ENCODE data around the gene MAP3K2.
A peak's percentile ranks its signal among the peaks of the same experiment; 100 is the strongest.

The MAP3K2 gene

GRCh38 chr2:127256866-127257265 is 130.9 kb downstream of the MAP3K2 start:
- H4K91ac ChIP-seq (ENCODE audit: low read depth, low read length, poor library complexity) = no peak overlapping the region
- no peak overlapping the region for H3K4me3 ChIP-seq (ENCODE audit: low read length in 2 of 2)
- no CpG with 5 or more reads among the region's 8 CpGs for WGBS, 2 donors (ENCODE audit: extremely low coverage in 2 of 2, insufficient read length in 2 of 2, insufficient replicate concordance in 1 of 2)
- H2AFZ ChIP-seq (ENCODE audit: low read length) = no peak overlapping the region
- peaks cover 10% of the 10 kb centered on the region in 2 donors for H3K4me1 ChIP-seq (ENCODE audit: control insufficient read depth in 2 of 2, insufficient read depth in 1 of 2, low read depth in 1 of 2, low read length in 2 of 2)
- no peak for DNase-seq (ENCODE audit: low spot score)
- no peak overlapping the region for H3K27ac ChIP-seq (replicated peaks; ENCODE audit: low read length)
- no peak overlapping the region for H3K18ac ChIP-seq (ENCODE audit: low read length)
- H4K8ac ChIP-seq (ENCODE audit: low read depth, low read length) = no peak overlapping the region
- H2BK120ac ChIP-seq (ENCODE audit: low read depth, low read length) = no peak overlapping the region
- H3K4ac ChIP-seq (ENCODE audit: low read length) = no peak overlapping the region
- no peak overlapping the region for H3K23ac ChIP-seq (ENCODE audit: low read depth, low read length, poor library complexity)
- no peak overlapping the region for H3K9ac ChIP-seq (ENCODE audit: low read depth, low read length, poor library complexity)
- H3K9me3 ChIP-seq (replicated peaks in 1 of 2; ENCODE audit: control insufficient read depth in 2 of 2, insufficient read depth in 1 of 2, low read depth in 1 of 2, low read length in 2 of 2) = no peaks in the 10 kb centered on the region
- no peak overlapping the region for H2BK12ac ChIP-seq (ENCODE audit: low read length)
- H3K36me3 ChIP-seq (replicated peaks in 1 of 2; ENCODE audit: control insufficient read depth in 2 of 2, insufficient read depth in 2 of 2, low read length in 2 of 2) = peaks cover 33 to 58% of the 10 kb centered on the region in 2 donors
- H2AK5ac ChIP-seq (ENCODE audit: low read depth, low read length) = no peak overlapping the region
- H3K4me2 ChIP-seq (ENCODE audit: insufficient read depth, low read length, poor library complexity, severe bottlenecking) = no peak overlapping the region
- no peak overlapping the region for H3K14ac ChIP-seq (ENCODE audit: low read length)
- H3K27me3 ChIP-seq (ENCODE audit: control insufficient read depth in 3 of 3, insufficient read depth in 3 of 3, low read depth in 1 of 3, low read length in 3 of 3) = no peaks in the 10 kb centered on the region
- H3K79me1 ChIP-seq (ENCODE audit: low read depth, low read length) = no peaks in the 10 kb centered on the region
- H2BK15ac ChIP-seq (ENCODE audit: low read length) = no peak overlapping the region
- H2BK5ac ChIP-seq (ENCODE audit: low read length) = no peak overlapping the region

- no peak overlapping the region for H2AFZ ChIP-seq (ENCODE audit: low read length)
- H2BK15ac ChIP-seq (ENCODE audit: low read length) = no peak overlapping the region
- DNase-seq (ENCODE audit: low spot score) = no peak
- no peaks in the 10 kb centered on the region for H3K9me3 ChIP-seq (replicated peaks in 1 of 2; ENCODE audit: control insufficient read depth in 2 of 2, insufficient read depth in 1 of 2, low read depth in 1 of 2, low read length in 2 of 2)
- no peak overlapping the region for H3K9ac ChIP-seq (ENCODE audit: low read depth, low read length, poor library complexity)
- H4K91ac ChIP-seq (ENCODE audit: low read depth, low read length, poor library complexity) = no peak overlapping the region
- no peak overlapping the region for H2AK5ac ChIP-seq (ENCODE audit: low read depth, low read length)
- no peaks in the 10 kb centered on the region for H3K27me3 ChIP-seq (ENCODE audit: control insufficient read depth in 3 of 3, insufficient read depth in 3 of 3, low read depth in 1 of 3, low read length in 3 of 3)
- no peak overlapping the region for H3K23ac ChIP-seq (ENCODE audit: low read depth, low read length, poor library complexity)
- H4K8ac ChIP-seq (ENCODE audit: low read depth, low read length) = no peak overlapping the region
- H2BK120ac ChIP-seq (ENCODE audit: low read depth, low read length) = no peak overlapping the region
- H2BK5ac ChIP-seq (ENCODE audit: low read length) = no peak overlapping the region
- no CpG with 5 or more reads among the region's 3 CpGs for WGBS, 2 donors (ENCODE audit: extremely low coverage in 2 of 2, insufficient read length in 2 of 2, insufficient replicate concordance in 1 of 2)
- H3K79me1 ChIP-seq (ENCODE audit: low read depth, low read length) = no peaks in the 10 kb centered on the region
- H3K4me3 ChIP-seq (ENCODE audit: low read length in 2 of 2) = no peak overlapping the region
- no peak overlapping the region for H3K14ac ChIP-seq (ENCODE audit: low read length)
- no peak overlapping the region for H3K18ac ChIP-seq (ENCODE audit: low read length)
- H3K4ac ChIP-seq (ENCODE audit: low read length) = no peak overlapping the region
- H3K4me2 ChIP-seq (ENCODE audit: insufficient read depth, low read length, poor library complexity, severe bottlenecking) = no peak overlapping the region
- peaks cover 10% of the 10 kb centered on the region in 2 donors for H3K4me1 ChIP-seq (ENCODE audit: control insufficient read depth in 2 of 2, insufficient read depth in 1 of 2, low read depth in 1 of 2, low read length in 2 of 2)
- peaks cover 31 to 53% of the 10 kb centered on the region in 2 donors for H3K36me3 ChIP-seq (replicated peaks in 1 of 2; ENCODE audit: control insufficient read depth in 2 of 2, insufficient read depth in 2 of 2, low read length in 2 of 2)
- no peak overlapping the region for H3K27ac ChIP-seq (replicated peaks; ENCODE audit: low read length)
- H2BK12ac ChIP-seq (ENCODE audit: low read length) = no peak overlapping the region
Measured at GRCh38 chr2:127256381-127256780, 131.4 kb downstream of the MAP3K2 start.

- no peak overlapping the region for H3K4me3 ChIP-seq (ENCODE audit: low read length in 2 of 2)
- no peak overlapping the region for H3K27ac ChIP-seq (replicated peaks; ENCODE audit: low read length)
- peaks cover 25 to 46% of the 10 kb centered on the region in 2 donors for H3K36me3 ChIP-seq (replicated peaks in 1 of 2; ENCODE audit: control insufficient read depth in 2 of 2, insufficient read depth in 2 of 2, low read length in 2 of 2)
- no peak overlapping the region for H2BK15ac ChIP-seq (ENCODE audit: low read length)
- no peak overlapping the region for H3K9ac ChIP-seq (ENCODE audit: low read depth, low read length, poor library complexity)
- no peak overlapping the region for H3K4me2 ChIP-seq (ENCODE audit: insufficient read depth, low read length, poor library complexity, severe bottlenecking)
- no peaks in the 10 kb centered on the region for H3K9me3 ChIP-seq (replicated peaks in 1 of 2; ENCODE audit: control insufficient read depth in 2 of 2, insufficient read depth in 1 of 2, low read depth in 1 of 2, low read length in 2 of 2)
- H2AK5ac ChIP-seq (ENCODE audit: low read depth, low read length) = no peak overlapping the region
- H3K4ac ChIP-seq (ENCODE audit: low read length) = peak overlapping the region; percentile 32
- H3K79me1 ChIP-seq (ENCODE audit: low read depth, low read length) = no peaks in the 10 kb centered on the region
- no peak overlapping the region for H2BK120ac ChIP-seq (ENCODE audit: low read depth, low read length)
- peak overlapping the region; percentile 32 for H3K14ac ChIP-seq (ENCODE audit: low read length)
- H2BK5ac ChIP-seq (ENCODE audit: low read length) = no peak overlapping the region
- no peak overlapping the region for H3K23ac ChIP-seq (ENCODE audit: low read depth, low read length, poor library complexity)
- peak overlapping the region; percentile 17 for H4K8ac ChIP-seq (ENCODE audit: low read depth, low read length)
- no peak overlapping the region for H2AFZ ChIP-seq (ENCODE audit: low read length)
- H3K27me3 ChIP-seq (ENCODE audit: control insufficient read depth in 3 of 3, insufficient read depth in 3 of 3, low read depth in 1 of 3, low read length in 3 of 3) = no peaks in the 10 kb centered on the region
- peaks cover 10% of the 10 kb centered on the region in 2 donors for H3K4me1 ChIP-seq (ENCODE audit: control insufficient read depth in 2 of 2, insufficient read depth in 1 of 2, low read depth in 1 of 2, low read length in 2 of 2)
- H2BK12ac ChIP-seq (ENCODE audit: low read length) = peak overlapping the region; percentile 88
- no peak for DNase-seq (ENCODE audit: low spot score)
- WGBS, 2 donors (ENCODE audit: extremely low coverage in 2 of 2, insufficient read length in 2 of 2, insufficient replicate concordance in 1 of 2) = no CpG with 5 or more reads among the region's 6 CpGs
- no peak overlapping the region for H4K91ac ChIP-seq (ENCODE audit: low read depth, low read length, poor library complexity)
- peak overlapping the region; percentile 56 for H3K18ac ChIP-seq (ENCODE audit: low read length)
Measured at GRCh38 chr2:127255721-127256120, 132.1 kb downstream of the MAP3K2 start.

GRCh38 chr2:127255146-127255545 is 132.6 kb downstream of the MAP3K2 start:
- Histone ChIP-seq H3K9ac (ENCODE audit: low read depth, low read length, poor library complexity) (no peak overlapping the region), H3K27ac (replicated peaks; ENCODE audit: low read length) (no peak overlapping the region), H3K4me1 (ENCODE audit: control insufficient read depth in 2 of 2, insufficient read depth in 1 of 2, low read depth in 1 of 2, low read length in 2 of 2) (peaks cover 10% of the 10 kb centered on the region in 2 donors), H3K79me1 (ENCODE audit: low read depth, low read length) (no peaks in the 10 kb centered on the region), H2AFZ (ENCODE audit: low read length) (peak overlapping the region; percentile 25), H2BK12ac (ENCODE audit: low read length) (no peak overlapping the region), H3K4ac (ENCODE audit: low read length) (no peak overlapping the region), H4K8ac (ENCODE audit: low read depth, low read length) (no peak overlapping the region), H3K14ac (ENCODE audit: low read length) (no peak overlapping the region), H2AK5ac (ENCODE audit: low read depth, low read length) (no peak overlapping the region), H3K4me3 (ENCODE audit: low read length in 2 of 2) (no peak overlapping the region), H3K27me3 (ENCODE audit: control insufficient read depth in 3 of 3, insufficient read depth in 3 of 3, low read depth in 1 of 3, low read length in 3 of 3) (no peaks in the 10 kb centered on the region), H2BK15ac (ENCODE audit: low read length) (no peak overlapping the region), H4K91ac (ENCODE audit: low read depth, low read length, poor library complexity) (no peak overlapping the region), H3K23ac (ENCODE audit: low read depth, low read length, poor library complexity) (no peak overlapping the region), H3K36me3 (replicated peaks in 1 of 2; ENCODE audit: control insufficient read depth in 2 of 2, insufficient read depth in 2 of 2, low read length in 2 of 2) (peaks cover 23 to 41% of the 10 kb centered on the region in 2 donors), H2BK5ac (ENCODE audit: low read length) (no peak overlapping the region), H3K9me3 (replicated peaks in 1 of 2; ENCODE audit: control insufficient read depth in 2 of 2, insufficient read depth in 1 of 2, low read depth in 1 of 2, low read length in 2 of 2) (no peaks in the 10 kb centered on the region), H2BK120ac (ENCODE audit: low read depth, low read length) (no peak overlapping the region), H3K4me2 (ENCODE audit: insufficient read depth, low read length, poor library complexity, severe bottlenecking) (no peak overlapping the region), H3K18ac (ENCODE audit: low read length) (no peak overlapping the region)
- no peak for DNase-seq (ENCODE audit: low spot score)
- WGBS, 2 donors (ENCODE audit: extremely low coverage in 2 of 2, insufficient read length in 2 of 2, insufficient replicate concordance in 1 of 2) = no CpG with 5 or more reads among the region's 2 CpGs
